ENCODE data around the gene SMIM45.
A peak's percentile ranks its signal among the peaks of the same experiment; 100 is the strongest.
"Not testable (repeated sequence)": the region's sequence is repeated elsewhere in the genome, so short reads cannot be mapped to it uniquely, and the experiment has no call there.

SMIM45 gene

GRCh38 chr22:41948142-41948541 is 3.8 kb upstream of the SMIM45 start:
- Histone ChIP-seq H3K27ac (no peak overlapping the region), H3K36me3 (replicated peaks in 1 of 2; ENCODE audit: insufficient read depth in 1 of 2, low read depth in 2 of 2) (no peaks in the 10 kb centered on the region), H3K4me1 (peaks cover 15% of the 10 kb centered on the region), H3K27me3 (no peaks in the 10 kb centered on the region), H3K9me3 (no peaks in the 10 kb centered on the region), H3K4me3 (no peak overlapping the region)
- ATAC-seq = no peak
- intact Hi-C loops (cut with DNase I) = loop anchor here (10.0 kb wide), 1 partner anchor 243 kb away; no protein-coding TSS in a partner anchor
- DNase-seq = no peak
- WGBS, 2 donors = 73 to 81% methylated on average over 2 of the region's 2 CpGs
- TF ChIP-seq POLR2A (IDR thresholded peaks at IDR 0.05) (no peak), CTCF (IDR thresholded peaks at IDR 0.05) (no peak)

DNA sequence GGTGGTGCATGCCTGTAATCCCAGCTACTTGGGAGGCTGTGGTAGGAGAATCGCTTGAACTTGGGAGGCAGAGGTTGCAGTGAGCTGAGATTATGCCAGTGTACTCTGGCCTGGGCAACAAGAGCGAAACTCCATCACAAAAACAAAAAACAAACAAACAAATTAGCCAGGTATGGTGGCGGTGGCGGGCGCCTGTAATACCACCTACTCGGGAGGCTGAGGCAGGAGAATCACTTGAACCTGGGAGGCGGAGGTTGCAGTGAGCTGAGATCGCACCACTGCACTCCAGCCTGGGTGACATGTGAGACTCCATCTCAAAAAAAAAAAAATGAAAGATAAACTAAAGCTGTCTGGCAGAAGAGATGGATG is 3.0 kb upstream of the SMIM45 start:
- not testable (repeated sequence) for H3K36me3 ChIP-seq (replicated peaks in 1 of 2; ENCODE audit: insufficient read depth in 1 of 2, low read depth in 2 of 2)

GRCh38 chr22:41949297-41949965 is 2.5 kb upstream of the SMIM45 start:
- 86 to 89% methylated on average over 7 of the region's 7 CpGs for WGBS, 2 donors
- intact Hi-C loops (cut with DNase I) = loop anchor here (10.0 kb wide), 1 partner anchor 245 kb away; no protein-coding TSS in a partner anchor
- TF ChIP-seq CTCF (IDR thresholded peaks at IDR 0.05) (no peak), POLR2A (IDR thresholded peaks at IDR 0.05) (no peak)
- H3K27me3 ChIP-seq = no peaks in the 10 kb centered on the region
- ATAC-seq (no peak), DNase-seq (no peak)
- H3K4me3 ChIP-seq = no peak overlapping the region
- H3K36me3 ChIP-seq (replicated peaks in 1 of 2; ENCODE audit: insufficient read depth in 1 of 2, low read depth in 2 of 2) = no peaks in the 10 kb centered on the region
- H3K4me1 ChIP-seq = peaks cover 15% of the 10 kb centered on the region
- H3K27ac ChIP-seq = no peak overlapping the region
- no peaks in the 10 kb centered on the region for H3K9me3 ChIP-seq

More for the DNA sequence above, 3.0 kb upstream of the SMIM45 start:
- H3K4me1 ChIP-seq = peaks cover 15% of the 10 kb centered on the region
- ATAC-seq, H3K27ac ChIP-seq, H3K9me3 ChIP-seq, DNase-seq, H3K4me3 ChIP-seq, H3K27me3 ChIP-seq: not testable (repeated sequence)
- 82 to 91% methylated on average over 8 of the region's 8 CpGs for WGBS, 2 donors
- intact Hi-C loops (cut with DNase I) = loop anchor here (10.0 kb wide), 1 partner anchor 244 kb away; no protein-coding TSS in a partner anchor

GRCh38 chr22:41952713-41953112 is 763 bp downstream of the SMIM45 start:
- no peaks in the 10 kb centered on the region for H3K27me3 ChIP-seq
- 83% methylated on average over 2 of the region's 2 CpGs; no CpG with 5 or more reads in 1 of the 2 donors for WGBS, 2 donors
- H3K4me1 ChIP-seq = peaks cover 3% of the 10 kb centered on the region
- no peaks in the 10 kb centered on the region for H3K36me3 ChIP-seq (replicated peaks in 1 of 2; ENCODE audit: insufficient read depth in 1 of 2, low read depth in 2 of 2)
- ATAC-seq (no peak), DNase-seq (no peak)
- no peak for TF ChIP-seq CTCF (IDR thresholded peaks at IDR 0.05)
- TF ChIP-seq POLR2A (IDR thresholded peaks at IDR 0.05) = no peak
- no peaks in the 10 kb centered on the region for H3K9me3 ChIP-seq
- H3K4me3 ChIP-seq = no peak overlapping the region
- H3K27ac ChIP-seq = no peak overlapping the region
- intact Hi-C loops (cut with DNase I) = no loop called here

GRCh38 chr22:41957941-41958556 is 6.1 kb downstream of the SMIM45 start:
- ATAC-seq = peak; percentile 28
- no peak overlapping the region for H3K4me3 ChIP-seq
- TF ChIP-seq POLR2A (IDR thresholded peaks at IDR 0.05) = no peak
- TF ChIP-seq CTCF (IDR thresholded peaks at IDR 0.05) = peak in 1 of 7 experiments; percentile 4
- H3K36me3 ChIP-seq (replicated peaks in 1 of 2; ENCODE audit: insufficient read depth in 1 of 2, low read depth in 2 of 2) = no peaks in the 10 kb centered on the region
- no peak overlapping the region for H3K27ac ChIP-seq
- DNase-seq = no peak
- H3K9me3 ChIP-seq = no peaks in the 10 kb centered on the region
- intact Hi-C loops (cut with DNase I) = no loop called here
- no peaks in the 10 kb centered on the region for H3K27me3 ChIP-seq
- WGBS, 2 donors = 40 to 43% methylated on average over 11 to 17 of the region's 23 CpGs
- peaks cover 3% of the 10 kb centered on the region for H3K4me1 ChIP-seq

Data from body of pancreas (tissue), 4 donors.